IPS DF 4.7 (cell line): ENCODE measurements around the gene TOLLIP.
"Not testable (repeated sequence)": the region's sequence is repeated elsewhere in the genome, so short reads cannot be mapped to it uniquely, and the experiment has no call there.

Experiments used
- DNase-seq: peaks from one replicate; pipeline ENCODE4 v3.0.0-alpha.2; 2013; ENCODE audit warnings: low spot score; ENCODE audit errors: extremely low read depth

Gene TOLLIP

DNA sequence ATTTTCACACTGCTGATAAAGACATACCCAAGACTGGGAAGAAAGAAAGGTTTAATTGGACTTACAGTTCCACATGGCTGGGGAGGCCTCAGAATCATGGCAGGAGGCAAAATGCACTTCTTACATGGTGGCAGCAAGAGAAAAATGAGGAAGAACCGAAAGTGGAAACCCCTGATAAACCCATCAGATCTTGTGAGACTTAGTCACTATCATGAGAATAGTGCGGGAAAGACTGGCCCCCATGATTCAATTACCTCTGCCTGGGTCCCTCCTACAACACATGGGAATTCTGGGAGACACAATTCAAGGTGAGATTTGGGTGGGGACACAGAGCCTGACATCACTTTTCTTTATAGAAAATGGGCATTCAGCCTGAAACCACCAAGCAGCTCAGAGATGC lies 42.5 kb downstream of the TOLLIP start:
- not testable (repeated sequence) for DNase-seq

DNA sequence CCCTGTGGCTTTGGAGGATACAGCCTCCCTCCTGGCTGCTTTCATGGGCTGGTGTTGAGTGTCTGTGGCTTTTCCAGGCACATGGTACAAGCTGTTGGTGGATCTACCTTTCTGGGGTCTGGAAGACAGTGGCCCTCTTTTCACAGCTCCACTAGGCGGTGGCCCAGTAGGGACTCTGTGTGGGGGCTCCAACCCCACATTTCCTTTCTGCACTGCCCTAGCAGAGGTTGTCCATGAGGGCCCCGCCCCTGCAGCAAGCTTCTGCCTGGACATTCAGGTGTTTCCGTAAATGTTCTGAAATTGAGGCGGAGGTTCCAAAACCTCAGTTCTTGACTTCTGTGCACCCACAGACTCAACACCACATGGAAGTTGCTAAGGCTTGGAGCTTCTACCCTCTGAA lies 44.0 kb downstream of the TOLLIP start:
- not testable (repeated sequence) for DNase-seq

DNA sequence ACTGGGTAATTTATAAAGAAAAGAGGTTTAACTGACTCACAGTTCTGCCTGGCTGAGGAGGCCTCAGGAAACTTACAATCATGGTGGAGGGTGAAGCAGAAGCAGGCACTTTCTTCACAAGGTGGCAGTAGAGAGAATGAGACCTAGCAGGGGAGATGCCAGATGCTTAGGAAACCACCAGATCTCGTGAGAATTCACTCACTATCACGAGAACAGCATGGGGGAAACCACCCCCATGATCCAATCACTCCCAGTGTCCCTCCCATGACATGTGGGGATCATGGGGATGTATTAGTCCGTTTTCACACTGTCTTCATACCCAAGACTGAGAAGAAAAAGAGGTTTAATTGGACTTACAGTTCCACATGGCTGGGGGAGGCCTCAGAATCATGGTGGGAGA lies 45.0 kb downstream of the TOLLIP start:
- DNase-seq: not testable (repeated sequence)

DNA sequence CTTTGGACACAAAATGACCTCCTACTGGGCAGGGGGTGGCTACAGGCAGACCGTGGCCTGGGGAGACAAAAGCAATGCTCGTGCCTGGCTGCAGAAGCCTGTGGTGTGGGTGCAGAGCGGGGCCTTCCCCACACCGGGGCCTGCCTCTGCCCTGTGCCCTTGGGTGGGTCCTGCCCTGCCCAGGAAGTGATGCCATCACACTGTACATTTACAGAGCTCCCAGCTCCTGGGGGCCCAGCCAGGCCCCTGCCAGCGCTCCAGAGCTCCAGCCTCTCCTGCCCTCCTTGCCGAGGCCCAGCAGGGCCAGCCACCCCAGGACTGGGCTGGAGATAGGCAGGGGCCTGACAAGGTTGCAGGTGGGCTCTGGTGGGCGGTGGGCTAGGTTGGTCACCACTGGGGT lies 46.4 kb downstream of the TOLLIP start:
- DNase-seq: no peak

DNA sequence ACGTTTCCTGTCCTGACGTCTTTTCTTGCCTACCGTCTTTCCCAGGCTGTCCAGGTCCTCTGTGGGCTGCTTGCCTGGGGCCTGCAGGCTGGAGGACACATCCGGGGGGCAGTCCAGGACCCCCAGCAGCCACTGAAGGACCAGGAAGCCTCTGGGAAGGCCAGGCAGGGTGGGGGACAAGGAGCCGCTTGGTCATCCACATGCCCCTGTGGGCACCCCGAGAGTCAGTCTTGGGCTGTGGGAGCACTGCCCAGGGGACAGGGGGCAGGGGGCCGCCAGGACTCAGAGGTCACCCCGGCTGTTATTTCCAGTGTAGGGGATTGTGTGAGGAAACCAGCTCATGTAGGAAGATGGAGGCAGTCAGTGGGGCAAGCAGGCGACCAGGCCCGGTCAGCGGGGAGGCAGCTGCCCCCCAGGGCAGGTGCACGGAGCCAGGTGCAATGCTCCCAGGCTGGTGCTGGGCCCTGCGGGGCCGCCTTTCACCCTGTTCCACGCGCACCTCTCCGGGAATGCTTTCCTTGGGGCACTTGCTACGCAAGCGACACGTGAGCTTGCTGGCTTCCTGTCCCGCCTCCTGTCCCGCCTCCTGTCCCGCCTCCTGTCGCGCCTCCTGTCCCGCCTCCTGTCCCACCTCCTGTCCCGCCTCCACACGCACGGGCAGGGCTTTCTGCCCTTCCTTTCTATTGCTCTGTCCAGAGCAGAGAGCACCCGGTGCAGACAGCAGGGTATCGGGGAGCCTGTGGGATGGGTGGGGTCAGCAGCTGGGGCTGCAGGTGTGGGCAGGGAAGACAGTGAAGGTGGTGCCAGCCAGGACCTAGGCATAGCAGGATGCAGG lies 47.0 kb downstream of the TOLLIP start:
- DNase-seq: no peak

DNA sequence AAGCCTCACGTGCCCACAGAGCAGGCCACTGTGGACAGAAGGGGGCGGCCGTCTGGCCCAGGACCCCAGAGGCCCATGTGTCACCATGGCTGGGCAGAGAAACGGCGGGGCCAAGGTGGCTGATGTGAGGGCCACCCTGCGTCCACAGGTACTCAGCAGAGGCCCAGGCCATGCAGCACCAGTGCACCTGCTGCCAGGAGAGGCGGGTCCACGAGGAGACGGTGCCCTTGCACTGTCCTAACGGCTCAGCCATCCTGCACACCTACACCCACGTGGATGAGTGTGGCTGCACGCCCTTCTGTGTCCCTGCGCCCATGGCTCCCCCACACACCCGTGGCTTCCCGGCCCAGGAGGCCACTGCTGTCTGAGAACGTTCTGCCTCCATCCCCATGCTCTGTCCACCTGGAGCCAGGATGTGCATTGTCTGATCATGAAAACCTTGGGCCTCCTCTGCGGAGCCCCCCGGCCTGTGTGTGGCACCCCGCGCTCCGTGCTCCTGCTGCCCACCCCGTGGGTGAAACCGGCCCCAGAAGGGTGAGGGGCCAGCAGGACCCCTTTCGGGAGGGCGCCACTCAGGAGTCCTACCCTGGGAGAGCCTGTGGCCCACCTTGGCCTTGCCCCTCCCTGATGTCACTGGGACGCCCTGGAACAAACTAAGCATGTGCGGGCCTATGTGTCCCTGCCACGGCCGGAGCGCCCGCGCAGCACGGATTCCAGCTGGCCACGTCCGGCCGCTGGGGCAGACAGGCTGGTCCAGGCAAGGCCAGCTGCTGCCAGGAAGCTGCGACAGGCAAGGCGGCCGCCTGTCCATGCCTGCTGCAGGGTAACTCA lies 48.0 kb downstream of the TOLLIP start:
- DNase-seq: no peak

DNA sequence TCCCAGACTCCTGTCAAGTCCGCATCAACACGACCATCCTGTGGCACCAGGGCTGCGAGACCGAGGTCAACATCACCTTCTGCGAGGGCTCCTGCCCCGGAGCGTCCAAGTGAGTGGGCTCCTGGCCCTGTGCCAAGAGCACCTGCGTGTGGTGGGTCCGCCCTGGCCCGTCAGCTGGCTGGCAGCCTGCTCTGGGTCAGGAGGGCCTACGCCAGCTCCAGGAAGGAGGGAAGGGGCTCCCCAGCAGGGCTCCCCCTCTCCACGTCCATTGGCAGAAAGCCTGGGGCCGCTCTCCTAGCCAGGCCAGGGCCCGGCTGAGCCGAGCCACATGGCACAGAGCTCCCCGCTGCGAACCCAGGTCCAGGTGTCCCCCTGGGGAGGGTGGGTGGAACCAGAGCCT lies 48.8 kb downstream of the TOLLIP start:
- DNase-seq: no peak

DNA sequence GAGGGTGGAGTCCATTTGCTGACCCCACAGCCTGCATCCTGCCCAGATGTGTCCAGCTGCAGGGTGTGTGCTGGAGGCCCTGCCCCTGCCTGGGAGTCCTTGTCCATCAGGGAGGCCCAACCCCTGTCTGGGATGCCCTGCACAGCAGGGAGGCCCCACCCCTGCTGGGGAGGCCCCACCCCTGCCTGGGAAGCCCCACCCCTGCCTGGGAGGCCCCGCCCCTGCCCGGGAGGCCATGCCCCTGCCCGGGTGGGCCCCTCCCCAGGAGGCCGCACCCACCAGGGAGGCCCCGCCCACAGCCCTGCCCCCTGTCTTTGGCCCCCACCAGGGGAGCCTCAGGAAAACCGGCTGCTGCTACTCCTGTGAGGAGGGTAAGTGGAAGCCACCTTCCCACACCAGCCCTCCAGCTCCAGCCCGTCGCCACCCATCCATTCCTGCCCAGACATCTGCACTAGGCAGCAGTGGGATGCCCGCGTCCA lies 49.4 kb downstream of the TOLLIP start:
- no peak for DNase-seq

DNA sequence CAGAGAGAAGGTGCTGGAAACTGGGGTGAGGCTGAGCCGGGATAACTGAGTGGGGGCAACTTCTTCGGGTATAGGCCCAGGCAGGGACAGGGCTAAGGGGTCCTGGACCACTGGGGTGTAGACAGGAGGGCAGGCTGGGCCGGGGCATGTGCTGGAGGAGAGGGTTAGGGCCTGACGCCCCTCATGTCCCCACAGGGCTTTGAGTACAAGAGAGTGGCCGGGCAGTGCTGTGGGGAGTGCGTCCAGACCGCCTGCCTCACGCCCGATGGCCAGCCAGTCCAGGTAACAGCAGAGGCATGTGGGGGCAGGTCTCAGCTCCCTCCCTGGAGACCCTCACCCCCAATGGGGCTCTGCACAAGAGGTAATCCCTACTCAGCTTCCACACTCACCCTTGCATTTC lies 49.9 kb downstream of the TOLLIP start:
- no peak for DNase-seq

DNA sequence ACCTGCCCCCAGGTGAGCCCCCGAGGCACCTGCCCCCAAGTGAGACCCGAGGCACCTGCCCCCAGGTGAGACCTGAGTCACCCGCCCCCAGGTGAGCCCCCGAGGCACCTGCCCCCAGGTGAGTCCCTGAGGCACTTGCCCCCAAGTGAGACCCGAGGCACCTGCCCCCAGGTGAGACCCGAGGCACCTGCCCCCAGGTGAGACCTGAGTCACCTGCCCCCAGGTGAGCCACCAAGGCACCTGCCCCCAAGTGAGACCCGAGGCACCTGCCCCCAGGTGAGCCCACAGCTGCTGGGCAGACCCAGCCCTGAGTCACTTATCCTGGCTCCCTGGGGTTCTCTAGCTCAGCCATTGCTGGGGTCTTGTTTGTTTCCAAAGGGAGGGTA lies 50.4 kb downstream of the TOLLIP start:
- DNase-seq: no peak

DNA sequence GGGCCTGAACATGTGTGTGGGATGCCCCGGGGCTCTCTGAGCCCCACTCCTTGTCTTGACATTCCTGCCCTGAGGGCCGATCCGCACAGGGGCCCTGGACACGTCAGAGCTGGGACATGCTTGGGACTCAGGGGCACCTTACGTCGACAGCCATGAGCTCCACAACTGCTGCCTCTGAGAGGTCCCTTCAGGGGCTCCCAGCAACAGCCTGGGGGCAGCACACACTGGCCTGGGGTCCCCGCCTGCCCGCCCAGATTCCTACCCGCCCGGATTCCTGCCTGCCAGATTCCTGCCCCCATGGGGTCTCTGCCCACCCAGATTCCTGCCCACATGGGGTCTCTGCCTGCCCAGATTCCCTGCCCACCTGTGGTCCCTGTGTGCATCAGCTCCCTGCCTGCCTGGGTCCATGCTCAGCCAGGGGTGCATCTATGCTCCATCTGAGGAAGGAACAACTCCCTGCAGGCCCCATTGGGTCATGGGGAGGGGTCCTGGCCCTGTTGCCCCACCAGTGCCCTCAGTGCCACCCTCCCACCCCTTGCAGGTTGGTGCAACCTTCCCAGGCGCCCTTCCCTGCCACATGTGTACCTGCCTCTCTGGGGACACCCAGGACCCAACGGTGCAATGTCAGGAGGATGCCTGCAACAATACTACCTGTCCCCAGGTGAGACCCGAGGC lies 50.9 kb downstream of the TOLLIP start:
- DNase-seq: no peak

DNA sequence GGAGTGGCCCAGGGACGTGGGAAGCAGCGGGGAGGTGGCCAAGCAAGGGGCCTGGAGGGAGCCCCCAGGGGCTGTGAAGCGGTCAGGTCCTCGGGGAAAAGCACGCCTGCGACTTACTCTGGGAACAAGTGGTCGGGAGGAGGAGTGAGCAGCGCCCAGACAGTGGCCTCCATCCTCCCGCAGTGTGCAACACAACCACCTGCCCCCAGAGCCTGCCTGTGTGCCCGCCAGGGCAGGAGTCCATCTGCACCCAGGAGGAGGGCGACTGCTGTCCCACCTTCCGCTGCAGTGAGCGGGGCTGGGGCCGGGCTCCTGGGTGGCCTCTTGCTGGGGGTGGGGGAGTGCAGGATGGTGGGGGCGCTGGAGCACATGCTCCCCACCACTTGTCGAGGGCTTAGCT lies 51.5 kb downstream of the TOLLIP start:
- DNase-seq: no peak

DNA sequence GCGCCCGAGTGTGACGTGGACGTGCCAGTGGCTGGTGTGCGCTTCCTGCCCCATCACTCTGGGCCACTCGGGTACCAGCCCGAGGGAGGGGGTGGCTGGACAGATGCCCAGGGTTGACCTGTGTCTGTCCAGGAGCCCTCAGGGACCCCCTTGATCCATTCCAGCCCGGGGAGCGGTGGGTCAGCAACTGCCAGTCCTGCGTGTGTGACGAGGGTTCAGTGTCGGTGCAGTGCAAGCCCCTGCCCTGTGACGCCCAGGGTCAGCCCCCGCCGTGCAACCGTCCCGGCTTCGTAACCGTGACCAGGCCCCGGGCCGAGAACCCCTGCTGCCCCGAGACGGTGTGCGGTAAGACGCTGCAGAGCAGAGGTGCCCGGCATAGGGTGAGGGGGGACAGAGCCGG lies 52.1 kb downstream of the TOLLIP start:
- no peak for DNase-seq

DNA sequence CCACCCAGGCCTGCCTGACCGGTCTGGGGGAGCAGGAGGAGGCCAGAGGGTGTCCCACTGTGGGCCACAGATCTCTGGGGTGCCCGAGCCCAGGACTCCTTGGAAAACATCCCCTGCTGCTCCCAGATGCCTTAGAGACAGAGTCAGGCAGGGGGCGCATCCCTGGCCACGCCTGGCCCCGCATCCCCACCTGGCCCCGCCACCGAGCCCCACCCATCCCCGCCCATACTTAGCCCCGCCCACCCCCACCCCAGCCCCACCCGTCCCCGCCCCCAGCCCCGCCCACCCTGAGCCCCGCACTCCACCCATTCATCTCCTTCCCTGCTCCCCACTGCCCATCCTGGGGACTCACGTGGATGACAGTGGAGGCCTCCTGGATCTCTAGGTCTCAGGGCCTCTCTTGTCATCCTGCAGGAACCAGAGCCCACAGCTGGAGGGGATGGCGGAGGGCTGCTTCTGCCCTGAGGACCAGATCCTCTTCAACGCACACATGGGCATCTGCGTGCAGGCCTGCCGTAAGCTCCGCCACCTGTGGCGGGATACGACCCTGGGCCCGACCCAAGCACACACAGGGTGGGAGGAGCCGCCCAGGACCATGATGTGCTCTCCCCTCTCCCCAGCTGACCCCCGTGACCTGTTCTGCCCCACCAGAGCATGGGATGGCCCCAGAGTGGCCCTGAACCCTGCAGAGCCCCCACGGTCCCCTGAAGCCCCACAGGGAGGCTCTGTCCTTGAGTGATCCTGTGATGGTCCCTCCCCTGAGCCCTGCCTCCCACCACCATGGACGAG lies 53.0 kb downstream of the TOLLIP start:
- DNase-seq: no peak

DNA sequence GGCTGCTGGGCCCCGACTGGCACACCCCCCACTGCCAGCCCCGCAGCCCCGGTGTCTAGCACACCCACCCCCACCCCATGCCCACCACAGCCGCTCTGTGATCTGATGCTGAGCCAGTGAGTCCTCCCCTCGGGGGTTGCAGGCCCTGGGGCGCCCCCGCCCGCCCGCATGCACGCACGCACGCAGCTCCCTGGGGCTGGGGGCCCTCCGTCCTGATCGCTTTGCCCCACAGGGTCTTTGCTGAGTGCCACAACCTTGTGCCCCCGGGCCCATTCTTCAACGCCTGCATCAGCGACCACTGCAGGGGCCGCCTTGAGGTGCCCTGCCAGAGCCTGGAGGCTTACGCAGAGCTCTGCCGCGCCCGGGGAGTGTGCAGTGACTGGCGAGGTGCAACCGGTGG lies 54.3 kb downstream of the TOLLIP start:
- no peak for DNase-seq

DNA sequence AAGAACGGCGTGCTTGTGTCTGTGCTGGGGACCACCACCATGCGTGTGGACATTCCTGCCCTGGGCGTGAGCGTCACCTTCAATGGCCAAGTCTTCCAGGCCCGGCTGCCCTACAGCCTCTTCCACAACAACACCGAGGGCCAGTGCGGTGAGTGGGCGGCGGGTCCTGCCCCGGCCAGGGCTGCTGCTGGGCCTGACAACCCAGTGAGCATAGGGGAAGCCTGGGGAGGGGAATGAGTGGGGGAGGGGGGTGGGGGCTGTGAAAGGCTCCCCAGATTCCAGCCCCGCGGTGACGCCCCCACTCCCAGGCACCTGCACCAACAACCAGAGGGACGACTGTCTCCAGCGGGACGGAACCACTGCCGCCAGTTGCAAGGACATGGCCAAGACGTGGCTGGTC lies 54.7 kb downstream of the TOLLIP start:
- no peak for DNase-seq

DNA sequence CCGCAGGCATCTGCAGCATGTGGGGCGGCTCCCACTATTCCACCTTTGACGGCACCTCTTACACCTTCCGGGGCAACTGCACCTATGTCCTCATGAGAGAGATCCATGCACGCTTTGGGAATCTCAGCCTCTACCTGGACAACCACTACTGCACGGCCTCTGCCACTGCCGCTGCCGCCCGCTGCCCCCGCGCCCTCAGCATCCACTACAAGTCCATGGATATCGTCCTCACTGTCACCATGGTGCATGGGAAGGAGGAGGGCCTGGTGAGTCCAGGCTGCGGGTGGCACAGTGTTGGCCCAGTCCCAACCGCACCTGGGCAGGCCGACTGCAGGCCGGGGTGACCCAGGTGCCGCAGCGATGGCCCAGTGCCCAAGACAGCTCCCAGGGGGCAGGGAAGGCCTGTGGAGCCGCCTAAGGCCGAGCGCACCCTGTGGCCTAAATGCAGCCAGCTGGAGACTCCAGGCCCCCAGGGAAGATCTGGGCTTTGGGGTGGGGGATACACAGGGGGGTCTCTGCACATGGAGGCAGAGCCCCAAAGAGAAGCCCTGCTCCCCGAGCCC lies 55.3 kb downstream of the TOLLIP start:
- DNase-seq: no peak

DNA sequence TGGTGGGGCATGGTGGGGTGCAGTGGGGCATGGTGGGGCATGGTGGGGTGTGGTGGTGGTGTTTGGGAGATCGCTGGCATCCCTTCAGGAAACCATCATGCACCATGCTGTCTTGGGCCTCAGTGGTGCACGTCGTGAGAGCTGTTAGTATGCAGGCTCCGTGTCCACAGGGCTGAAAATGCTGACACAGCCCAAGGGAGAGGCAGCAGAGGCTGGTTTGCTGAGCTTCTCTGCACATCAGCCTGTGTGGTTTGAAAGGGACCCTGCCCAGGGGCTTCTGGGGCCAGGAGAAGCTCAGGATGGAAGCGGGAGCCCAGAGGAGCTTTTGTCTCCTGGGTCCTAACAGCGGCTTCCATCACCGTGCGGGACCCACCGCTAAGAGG lies 56.3 kb downstream of the TOLLIP start:
- DNase-seq: no peak

DNA sequence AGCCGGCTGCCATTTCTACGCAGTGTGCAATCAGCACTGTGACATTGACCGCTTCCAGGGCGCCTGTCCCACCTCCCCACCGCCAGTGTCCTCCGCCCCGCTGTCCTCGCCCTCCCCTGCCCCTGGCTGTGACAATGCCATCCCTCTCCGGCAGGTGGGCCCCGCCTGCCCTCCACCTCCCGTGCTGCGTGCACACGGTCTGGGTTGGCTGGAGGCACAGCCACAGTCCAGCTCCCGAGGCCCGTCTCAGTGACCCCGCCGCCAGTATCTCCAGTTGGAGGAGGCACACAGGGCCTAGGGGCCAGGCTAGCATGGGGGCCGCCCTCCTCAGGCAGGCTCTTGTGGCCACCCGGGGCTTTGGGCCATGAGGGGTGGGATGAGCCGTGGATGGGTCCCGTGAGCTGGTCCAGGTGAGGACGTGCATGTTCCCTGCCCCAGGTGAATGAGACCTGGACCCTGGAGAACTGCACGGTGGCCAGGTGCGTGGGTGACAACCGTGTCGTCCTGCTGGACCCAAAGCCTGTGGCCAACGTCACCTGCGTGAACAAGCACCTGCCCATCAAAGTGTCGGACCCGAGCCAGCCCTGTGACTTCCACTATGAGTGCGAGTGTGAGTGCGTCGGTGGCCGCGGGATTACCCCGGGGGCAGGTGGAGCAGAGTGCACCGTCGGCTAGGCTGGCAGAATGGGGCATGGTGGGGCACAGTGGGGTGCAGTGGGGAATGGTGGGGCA lies 56.9 kb downstream of the TOLLIP start:
- no peak for DNase-seq

DNA sequence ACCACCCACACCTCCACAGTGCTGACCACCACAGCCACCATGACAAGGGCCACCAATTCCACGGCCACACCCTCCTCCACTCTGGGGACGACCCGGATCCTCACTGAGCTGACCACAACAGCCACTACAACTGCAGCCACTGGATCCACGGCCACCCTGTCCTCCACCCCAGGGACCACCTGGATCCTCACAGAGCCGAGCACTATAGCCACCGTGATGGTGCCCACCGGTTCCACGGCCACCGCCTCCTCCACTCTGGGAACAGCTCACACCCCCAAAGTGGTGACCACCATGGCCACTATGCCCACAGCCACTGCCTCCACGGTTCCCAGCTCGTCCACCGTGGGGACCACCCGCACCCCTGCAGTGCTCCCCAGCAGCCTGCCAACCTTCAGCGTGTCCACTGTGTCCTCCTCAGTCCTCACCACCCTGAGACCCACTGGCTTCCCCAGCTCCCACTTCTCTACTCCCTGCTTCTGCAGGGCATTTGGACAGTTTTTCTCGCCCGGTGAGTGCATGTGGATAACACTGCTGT lies 58.1 kb downstream of the TOLLIP start:
- no peak for DNase-seq
